HG02840 (cell line): ENCODE results near the gene TLCD4.
"Not testable (repeated sequence)": the region's sequence is repeated elsewhere in the genome, so short reads cannot be mapped to it uniquely, and the experiment has no call there.

Source experiments
- ATAC-seq: cut with Tn5 transposase; IDR thresholded peaks from one replicate; pipeline ENCODE4 v1.9.1; 2021; ENCODE audit warnings: mild to moderate bottlenecking, moderate library complexity, moderate number of reproducible peaks; ENCODE audit not compliant: unreplicated experiment, low FRiP score

TLCD4 gene

DNA sequence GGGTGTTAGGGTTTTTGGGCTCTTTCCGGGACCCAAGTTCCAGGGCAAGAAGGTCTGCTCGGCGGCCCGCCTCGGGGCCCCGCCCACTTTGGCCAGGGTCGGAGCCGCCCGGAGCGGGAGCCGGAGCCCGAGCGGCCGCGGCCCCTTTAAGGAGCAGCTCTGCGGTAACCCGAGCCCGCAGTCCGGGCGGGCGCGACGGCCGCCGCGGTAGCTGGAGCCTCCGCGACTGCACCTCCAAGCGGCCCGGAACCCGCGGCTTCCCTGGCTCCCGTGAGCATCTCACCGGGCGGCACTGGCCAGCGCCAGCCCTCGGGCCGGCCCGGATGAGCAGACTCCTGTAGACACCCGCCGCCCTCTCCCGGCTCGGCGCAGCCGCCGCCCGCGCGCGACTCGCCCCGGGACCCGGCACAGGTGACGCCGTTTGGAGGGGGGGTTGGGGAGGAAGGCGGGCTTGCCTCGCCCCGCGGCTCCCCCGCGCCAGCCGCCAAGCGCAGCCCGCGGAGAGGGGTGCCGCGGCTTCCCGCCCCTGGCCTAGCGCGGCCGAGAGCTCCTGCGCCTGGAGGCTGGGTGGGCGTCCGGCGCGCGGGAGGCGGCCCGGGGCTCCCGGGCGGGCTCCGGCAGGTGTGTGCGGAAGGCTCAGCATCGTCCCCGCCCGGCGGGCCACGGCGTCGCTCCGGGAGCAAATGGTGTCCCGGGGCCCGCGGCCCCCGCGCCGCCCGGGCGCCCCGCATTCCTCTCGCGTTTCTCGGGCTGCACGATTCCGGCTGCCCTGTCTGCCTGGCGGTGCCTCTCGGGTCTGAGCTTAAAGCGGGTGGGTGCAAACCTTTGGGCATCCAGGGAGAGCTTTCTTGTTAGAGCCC is at the start of gene TLCD4:
Gene TLCD4, plus strand, starts transcription at position 149 of the 860 bp plus-strand sequence. CDS start 26,547 bp downstream, outside the sequence.
- ATAC-seq: peak; percentile 54

DNA sequence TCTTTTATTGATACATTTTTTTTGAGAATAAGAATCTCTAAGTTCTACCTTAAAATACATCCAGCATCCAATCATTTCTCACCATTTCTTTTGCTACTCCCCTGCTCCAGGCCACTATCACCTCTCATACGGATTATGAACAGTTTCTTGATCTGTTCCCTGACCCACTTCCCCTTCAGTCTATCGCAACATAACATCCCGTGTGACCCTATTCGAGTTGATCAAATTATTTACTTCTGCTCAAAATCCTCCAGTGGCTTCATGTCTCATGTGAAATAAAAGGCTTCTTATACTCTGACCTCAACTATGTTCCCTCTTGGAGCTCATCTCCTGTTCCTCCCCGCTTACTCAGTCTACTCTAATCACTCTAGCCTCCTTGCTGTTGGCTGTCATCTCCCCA is 49.6 kb upstream of the TLCD4 start:
- ATAC-seq: no peak

GRCh38 chr1:95068956-95069709 is 48.0 kb upstream of the TLCD4 start:
- ATAC-seq: no peak

- no peak for ATAC-seq
Measured at GRCh38 chr1:95069710-95070093, 47.5 kb upstream of the TLCD4 start.

GRCh38 chr1:95071539-95071938 is 45.6 kb upstream of the TLCD4 start:
- no peak for ATAC-seq

DNA sequence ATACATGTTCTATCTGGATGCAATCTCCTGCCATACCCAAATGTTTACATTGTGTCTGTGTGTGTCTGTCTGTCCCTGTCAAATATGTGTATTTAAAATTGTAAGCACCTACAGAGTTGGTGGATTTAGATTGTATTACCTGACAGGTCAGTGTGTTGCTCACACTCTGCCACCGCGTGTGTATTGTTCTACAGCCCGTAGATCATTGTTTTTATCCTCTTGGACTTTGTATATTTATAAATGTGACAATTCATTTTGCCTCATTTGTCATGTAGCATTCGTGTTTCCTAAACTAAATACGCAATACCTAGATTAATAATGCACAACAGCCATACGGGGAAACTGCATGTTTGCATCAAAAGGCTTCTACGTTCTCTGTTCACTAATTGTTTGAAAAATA is 45.0 kb upstream of the TLCD4 start:
- ATAC-seq: no peak

GRCh38 chr1:95072532-95073419 is 44.4 kb upstream of the TLCD4 start, which contains the start of gene ALG14:
Gene ALG14, minus strand, starts transcription at chr1:95072951. Its CDS starts 53 bp downstream, at chr1:95072898.
- ATAC-seq: peak; percentile 99

DNA sequence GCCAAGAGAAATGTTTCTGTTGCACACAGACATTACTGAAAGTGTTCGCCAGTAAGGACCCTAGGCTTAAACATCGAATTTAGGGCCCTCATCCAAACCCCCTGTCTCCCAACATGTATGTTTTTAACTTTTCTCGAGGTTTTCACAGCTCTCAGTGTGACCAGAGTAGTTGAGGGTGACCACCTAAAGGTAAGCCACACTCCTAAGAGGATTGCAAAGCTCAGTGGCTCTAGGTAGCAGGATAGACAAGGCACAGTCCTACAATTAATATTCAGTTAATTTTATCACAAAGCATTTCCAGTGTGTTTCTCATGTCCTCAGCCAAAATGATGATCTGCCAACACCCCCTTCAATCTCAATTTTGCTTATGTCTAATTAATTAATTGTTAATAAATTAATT is 43.7 kb upstream of the TLCD4 start:
- ATAC-seq: no peak

DNA sequence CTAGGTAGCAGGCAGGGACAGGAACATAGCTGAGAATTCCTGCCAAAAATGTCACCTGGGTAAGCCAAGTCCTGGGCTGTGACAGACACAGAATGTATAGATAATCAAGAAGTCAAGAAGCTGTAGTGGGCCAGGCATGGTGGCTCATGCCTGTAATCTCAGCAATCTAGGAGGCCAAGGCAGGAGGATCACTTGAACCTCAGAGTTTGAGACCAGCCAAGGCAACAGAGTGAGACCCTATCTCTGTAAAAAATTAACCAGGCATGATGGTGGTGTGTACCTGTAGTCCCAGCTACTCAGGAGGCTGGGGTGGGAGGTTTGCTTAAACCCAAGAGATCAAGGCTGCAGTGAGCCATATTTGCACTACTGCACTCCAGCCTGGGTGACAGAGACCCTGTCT is 41.1 kb upstream of the TLCD4 start:
- no peak for ATAC-seq

GRCh38 chr1:95080446-95080845 is 36.7 kb upstream of the TLCD4 start:
- no peak for ATAC-seq

DNA sequence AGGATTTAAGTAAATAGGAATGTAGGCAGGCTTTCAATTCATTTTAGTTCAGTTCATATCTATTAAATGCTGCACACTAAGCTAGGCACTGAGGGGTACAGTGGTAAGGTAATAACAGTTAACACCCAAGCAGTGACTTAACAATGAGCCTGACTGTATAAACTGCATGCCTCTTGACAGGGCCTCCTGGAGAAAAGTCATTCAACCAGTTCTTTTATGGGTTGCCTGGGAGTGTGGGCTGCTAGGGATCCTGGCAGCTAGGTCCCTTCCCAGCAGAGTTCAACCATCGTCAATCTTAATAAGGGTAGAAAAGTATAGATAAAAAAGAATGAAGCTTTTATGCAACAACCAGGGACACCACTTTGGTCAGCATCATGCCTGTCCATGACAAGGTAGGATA is 36.3 kb upstream of the TLCD4 start:
- ATAC-seq: no peak

- no peak for ATAC-seq
Measured at GRCh38 chr1:95084317-95085176, 32.6 kb upstream of the TLCD4 start.

DNA sequence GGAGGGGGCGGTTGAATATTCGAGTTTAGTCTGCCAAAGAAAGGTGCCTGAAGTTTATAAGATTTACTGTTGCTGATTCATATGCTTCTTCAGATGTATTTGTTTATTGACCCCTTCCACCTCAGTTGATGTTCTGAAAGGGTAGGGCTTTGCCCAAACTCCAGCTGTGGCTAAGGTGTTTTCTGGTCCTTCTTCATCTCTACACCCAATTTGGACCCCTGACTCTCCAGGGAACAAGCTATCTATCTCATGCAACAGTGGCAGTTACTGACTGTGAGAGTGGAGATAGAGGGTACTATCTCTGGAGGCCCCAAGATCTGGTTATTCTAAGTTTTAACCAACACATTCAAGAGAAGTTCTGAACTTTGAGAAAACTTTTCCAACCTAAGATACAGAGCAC is 31.8 kb upstream of the TLCD4 start:
- ATAC-seq: no peak

DNA sequence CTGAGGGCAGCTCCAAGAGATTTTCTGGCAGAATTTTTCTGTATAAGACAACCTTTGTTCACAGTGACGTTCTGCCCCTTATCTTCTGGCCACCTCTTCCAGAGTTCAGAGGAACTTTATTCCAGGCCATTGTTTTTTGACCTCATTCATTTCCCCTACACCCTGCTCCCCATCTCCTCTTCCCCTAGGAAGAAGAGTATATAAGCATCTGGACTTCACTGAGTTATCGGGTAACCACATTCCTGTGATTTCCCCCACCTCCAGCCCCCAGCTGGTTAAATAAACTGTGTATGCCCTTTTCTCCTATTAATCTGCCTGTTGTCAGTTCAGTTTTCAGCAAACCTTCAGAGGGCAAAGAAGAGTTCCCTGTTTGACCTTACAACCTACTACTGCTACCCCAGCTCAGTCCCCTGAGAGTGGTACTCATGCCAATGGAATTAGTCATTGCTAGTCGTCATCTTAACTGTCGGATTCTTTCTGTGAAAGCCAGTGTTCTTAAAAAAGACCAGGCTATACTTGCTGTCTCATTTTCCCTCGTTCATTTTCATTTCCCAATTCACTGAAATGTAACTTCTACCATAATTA is 30.1 kb upstream of the TLCD4 start:
- no peak for ATAC-seq

GRCh38 chr1:95088303-95088702 is 28.9 kb upstream of the TLCD4 start:
- no peak for ATAC-seq

GRCh38 chr1:95089650-95090287 is 27.4 kb upstream of the TLCD4 start:
- no peak for ATAC-seq

GRCh38 chr1:95091290-95091689 is 25.9 kb upstream of the TLCD4 start:
- ATAC-seq: not testable (repeated sequence)

DNA sequence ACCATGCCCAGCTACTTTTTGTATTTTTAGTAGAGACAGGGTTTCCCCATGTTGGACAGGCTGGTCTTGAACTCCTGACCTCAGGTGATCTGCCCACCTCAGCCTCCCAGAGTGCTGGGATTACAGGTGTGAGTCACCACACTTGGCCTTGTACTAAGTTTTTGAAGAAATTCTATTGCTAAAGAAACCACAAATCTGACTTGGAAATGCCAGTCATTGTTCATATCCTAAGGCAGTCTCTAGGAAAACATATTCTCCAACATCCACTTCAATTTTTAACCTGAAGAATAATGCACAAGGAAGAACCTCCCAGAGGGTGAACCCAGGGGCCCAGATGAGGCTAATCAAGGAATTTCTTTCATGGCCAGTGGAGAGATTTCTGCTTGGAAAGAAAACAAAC is 24.3 kb upstream of the TLCD4 start:
- not testable (repeated sequence) for ATAC-seq

DNA sequence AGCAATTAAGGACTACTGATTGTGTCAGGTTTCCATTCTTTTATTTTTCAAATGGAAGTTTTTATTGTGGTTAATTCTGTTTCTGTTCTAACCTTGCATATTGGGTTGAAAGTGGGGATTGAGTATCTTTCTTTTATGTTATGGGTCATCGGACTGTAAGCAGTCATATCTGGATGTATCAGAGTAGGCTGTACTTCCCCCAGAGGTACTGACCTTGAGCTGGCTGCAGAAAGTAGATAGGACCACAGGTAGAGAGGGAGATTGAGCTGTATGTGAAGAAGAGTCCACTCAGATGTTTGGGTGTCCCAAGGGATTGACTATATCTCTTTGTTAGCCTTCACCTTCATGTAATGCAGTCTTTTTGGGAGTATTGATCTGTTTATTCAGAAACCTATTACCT is 23.9 kb upstream of the TLCD4 start:
- ATAC-seq: no peak
